GM23338 (cell line): ENCODE data around the gene SMC2. TPM values are rescaled to one million over a fixed set of nuclear protein-coding genes. Genes with fewer than 3 reads are reported as not detected.

Experiments used
- ATAC-seq: fragments of 200-7000 bp; cut with Tn5 transposase; 3 replicates; pipeline ENCODE4 v1.9.1; 2020
- DNase-seq: peaks from one replicate; pipeline ENCODE4 v3.0.0-alpha.2; 2015; ENCODE audit warnings: low spot score
- H2AFZ ChIP-seq: fragments of 200-600 bp; sonication (generic); 2 replicates; pipeline ENCODE4 v1.8.0; 2016; ENCODE audit warnings: antibody characterized with exemption, mild to moderate bottlenecking, moderate library complexity
- H3F3A ChIP-seq: fragments of 200-600 bp; sonication (generic); replicated peaks from 2 replicates; pipeline ENCODE4 v1.8.0; 2017; ENCODE audit warnings: antibody characterized with exemption, mixed run types, low read depth
- H3K27ac ChIP-seq: fragments of 200-600 bp; sonication (generic); 2 replicates; pipeline ENCODE4 v1.6.1; 2016; ENCODE audit warnings: low read depth
- H3K27me3 ChIP-seq: fragments of 200-600 bp; sonication (generic); 2 replicates; pipeline ENCODE4 v1.8.0; 2016; ENCODE audit warnings: mild to moderate bottlenecking, mixed run types, moderate library complexity; ENCODE audit not compliant: insufficient read depth
- H3K36me3 ChIP-seq: fragments of 200-600 bp; sonication (generic); 2 replicates; pipeline ENCODE4 v1.8.0; 2016; ENCODE audit warnings: mild to moderate bottlenecking; ENCODE audit not compliant: insufficient read depth
- H3K4me1 ChIP-seq: fragments of 200-600 bp; sonication (generic); 2 replicates; pipeline ENCODE4 v1.8.0; 2016; ENCODE audit warnings: mild to moderate bottlenecking, moderate library complexity; ENCODE audit not compliant: insufficient read depth
- H3K4me2 ChIP-seq: fragments of 200-600 bp; sonication (generic); 2 replicates; pipeline ENCODE4 v1.7.1; 2017; ENCODE audit warnings: mixed run types
- H3K4me3 ChIP-seq: fragments of 200-600 bp; sonication (generic); 2 replicates; pipeline ENCODE4 v1.6.1; 2016; ENCODE audit warnings: mixed run types
- H3K79me2 ChIP-seq: fragments of 200-600 bp; sonication (generic); replicated peaks from 2 replicates; pipeline ENCODE4 v1.8.0; 2017; ENCODE audit warnings: mild to moderate bottlenecking; ENCODE audit not compliant: insufficient read depth
- H3K9me2 ChIP-seq: fragments of 200-600 bp; sonication (generic); 2 replicates; pipeline ENCODE4 v1.8.0; 2017; ENCODE audit not compliant: insufficient read depth
- H4K20me1 ChIP-seq: fragments of 200-600 bp; sonication (generic); replicated peaks from 2 replicates; pipeline ENCODE4 v1.8.0; 2017; ENCODE audit warnings: mild to moderate bottlenecking; ENCODE audit not compliant: insufficient read depth
- H3K27ac Mint-ChIP-seq: 2 replicates; pipeline ENCODE4 v1.8.0; 2020; ENCODE audit warnings: inconsistent platforms, mild to moderate bottlenecking, moderate library complexity, mixed read lengths
- H3K27me3 Mint-ChIP-seq: 3 replicates; pipeline ENCODE4 v1.8.0; 2022; ENCODE audit warnings: low read depth, mild to moderate bottlenecking, moderate library complexity, mixed read lengths, inconsistent platforms; ENCODE audit not compliant: insufficient read depth, poor library complexity
- H3K36me3 Mint-ChIP-seq: 3 replicates; pipeline ENCODE4 v1.8.0; 2021; ENCODE audit warnings: low read depth, mild to moderate bottlenecking, inconsistent platforms, moderate library complexity, mixed read lengths
- H3K4me1 Mint-ChIP-seq: 3 replicates; pipeline ENCODE4 v1.8.0; 2020; ENCODE audit warnings: mild to moderate bottlenecking, inconsistent platforms, mixed read lengths
- H3K4me3 Mint-ChIP-seq: 3 replicates; pipeline ENCODE4 v1.8.0; 2021; ENCODE audit warnings: moderate library complexity, mild to moderate bottlenecking, inconsistent platforms, mixed read lengths
- H3K9me3 Mint-ChIP-seq: 3 replicates; pipeline ENCODE4 v1.8.0; 2020; ENCODE audit warnings: moderate library complexity, mild to moderate bottlenecking, inconsistent platforms, mixed read lengths
- CREB1 ChIP-seq: fragments of 250-450 bp; sonication (Bioruptor Pico); IDR thresholded peaks from 2 replicates; pipeline ENCODE4 v1.5.0; 2020; ENCODE audit warnings: low read depth, mild to moderate bottlenecking, moderate library complexity
- ETS1 ChIP-seq: IDR thresholded peaks from 2 replicates; pipeline ENCODE4 v1.6.1; 2016; ENCODE audit warnings: antibody characterized with exemption
- EZH2 ChIP-seq: fragments of 200-600 bp; sonication (generic); IDR thresholded peaks from one replicate; pipeline ENCODE4 v1.8.0; 2017; ENCODE audit warnings: antibody characterized with exemption, mild to moderate bottlenecking, low read depth; ENCODE audit not compliant: unreplicated experiment
- JUNB ChIP-seq: IDR thresholded peaks from one replicate; pipeline ENCODE4 v1.6.1; 2016; ENCODE audit warnings: antibody characterized with exemption; ENCODE audit not compliant: unreplicated experiment
- NANOG ChIP-seq: IDR thresholded peaks from 2 replicates; pipeline ENCODE4 v1.6.1; 2016; ENCODE audit warnings: antibody characterized with exemption, borderline replicate concordance
- POLR2AphosphoS5 ChIP-seq: IDR thresholded peaks from 2 replicates; pipeline ENCODE4 v1.6.1; 2016; ENCODE audit warnings: antibody characterized with exemption, low read depth
- STAT1 ChIP-seq: IDR thresholded peaks from one replicate; pipeline ENCODE4 v1.6.1; 2016; ENCODE audit warnings: antibody characterized with exemption; ENCODE audit not compliant: unreplicated experiment
- ZNF114 ChIP-seq: fragments of 250-450 bp; sonication (Bioruptor Pico); IDR thresholded peaks from 2 replicates; pipeline ENCODE4 v1.5.0; 2020; ENCODE audit warnings: mild to moderate bottlenecking, moderate library complexity
- ZNF331 ChIP-seq: fragments of 250-450 bp; sonication (Bioruptor Pico); IDR thresholded peaks from 2 replicates; pipeline ENCODE4 v1.5.0; 2020; ENCODE audit warnings: low read depth, mild to moderate bottlenecking, moderate library complexity
- ZNF462 ChIP-seq: fragments of 250-450 bp; sonication (Bioruptor Pico); IDR thresholded peaks from 2 replicates; pipeline ENCODE4 v1.5.0; 2020; ENCODE audit warnings: mild to moderate bottlenecking, moderate library complexity
- polyA plus RNA-seq: library from polyadenylated mRNA; unstranded; fragments of >200 nt; fragmentation: Nextera tagmentation; extraction: Ambion mirVana; gene quantifications from 2 replicates; pipeline ENCODE4 v1.2.1, GENCODE V29; 2016
- total RNA-seq: library from RNA; depleted of rRNA; stranded (reverse); fragments of >200 nt; shearing (Covaris generic); gene quantifications from 2 replicates; pipeline ENCODE4 v1.2.3, GENCODE V29; 2014
- TF ChIP-seq, protein P1 (sequence below): IDR thresholded peaks from one replicate; pipeline ENCODE4 v1.6.1; 2018; ENCODE audit warnings: antibody characterized with exemption; ENCODE audit not compliant: unreplicated experiment

Gene SMC2
- total and polyA plus RNA-seq, 2 experiments from 2014 or later = 32.7 to 123 TPM

DNA sequence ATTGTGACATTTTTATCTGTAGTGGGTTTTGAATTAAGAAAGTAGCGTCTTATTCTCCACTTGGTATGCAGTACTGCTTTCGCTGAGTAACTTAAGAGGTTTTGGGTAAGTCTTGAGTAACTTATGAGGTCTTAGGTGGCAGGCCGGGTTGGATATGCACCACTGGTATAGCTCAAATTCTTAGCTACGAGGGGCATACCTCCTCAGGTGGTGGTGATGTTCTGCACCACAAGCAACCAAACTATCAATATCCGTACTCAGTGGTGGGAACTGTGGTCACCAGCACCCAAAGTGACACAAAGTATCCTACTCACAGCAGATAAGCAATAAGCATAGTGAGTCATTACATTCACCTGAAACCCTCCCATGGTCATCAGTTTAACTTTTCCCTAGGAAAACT is 13.7 kb downstream of the SMC2 start (continued):
- TF ChIP-seq, protein P1, sequence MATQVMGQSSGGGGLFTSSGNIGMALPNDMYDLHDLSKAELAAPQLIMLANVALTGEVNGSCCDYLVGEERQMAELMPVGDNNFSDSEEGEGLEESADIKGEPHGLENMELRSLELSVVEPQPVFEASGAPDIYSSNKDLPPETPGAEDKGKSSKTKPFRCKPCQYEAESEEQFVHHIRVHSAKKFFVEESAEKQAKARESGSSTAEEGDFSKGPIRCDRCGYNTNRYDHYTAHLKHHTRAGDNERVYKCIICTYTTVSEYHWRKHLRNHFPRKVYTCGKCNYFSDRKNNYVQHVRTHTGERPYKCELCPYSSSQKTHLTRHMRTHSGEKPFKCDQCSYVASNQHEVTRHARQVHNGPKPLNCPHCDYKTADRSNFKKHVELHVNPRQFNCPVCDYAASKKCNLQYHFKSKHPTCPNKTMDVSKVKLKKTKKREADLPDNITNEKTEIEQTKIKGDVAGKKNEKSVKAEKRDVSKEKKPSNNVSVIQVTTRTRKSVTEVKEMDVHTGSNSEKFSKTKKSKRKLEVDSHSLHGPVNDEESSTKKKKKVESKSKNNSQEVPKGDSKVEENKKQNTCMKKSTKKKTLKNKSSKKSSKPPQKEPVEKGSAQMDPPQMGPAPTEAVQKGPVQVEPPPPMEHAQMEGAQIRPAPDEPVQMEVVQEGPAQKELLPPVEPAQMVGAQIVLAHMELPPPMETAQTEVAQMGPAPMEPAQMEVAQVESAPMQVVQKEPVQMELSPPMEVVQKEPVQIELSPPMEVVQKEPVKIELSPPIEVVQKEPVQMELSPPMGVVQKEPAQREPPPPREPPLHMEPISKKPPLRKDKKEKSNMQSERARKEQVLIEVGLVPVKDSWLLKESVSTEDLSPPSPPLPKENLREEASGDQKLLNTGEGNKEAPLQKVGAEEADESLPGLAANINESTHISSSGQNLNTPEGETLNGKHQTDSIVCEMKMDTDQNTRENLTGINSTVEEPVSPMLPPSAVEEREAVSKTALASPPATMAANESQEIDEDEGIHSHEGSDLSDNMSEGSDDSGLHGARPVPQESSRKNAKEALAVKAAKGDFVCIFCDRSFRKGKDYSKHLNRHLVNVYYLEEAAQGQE = no peak

DNA sequence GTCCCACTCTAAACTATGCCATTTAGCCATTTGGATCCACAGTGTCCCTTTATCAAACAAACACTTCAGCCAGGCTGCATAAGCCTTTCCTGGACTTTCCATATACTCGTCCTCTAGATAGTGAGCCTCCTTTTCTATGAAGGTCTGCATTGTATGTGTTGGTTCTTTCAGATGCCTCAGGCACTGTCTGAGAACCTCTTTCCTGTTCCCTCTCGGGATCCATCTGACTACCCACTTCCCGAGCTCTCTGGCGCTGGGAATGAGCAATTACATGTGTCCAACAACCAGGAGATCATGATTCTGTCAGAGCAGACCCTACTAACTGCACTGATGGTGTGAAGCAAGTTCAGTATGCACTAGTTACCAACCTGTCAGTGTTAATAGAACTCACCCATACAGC is 14.2 kb downstream of the SMC2 start:
- H3K9me3 Mint-ChIP-seq = no peaks in the 10 kb centered on the region
- ATAC-seq = no peak
- no peak for TF ChIP-seq ZNF462 (CRISPR knock-in tag)
- no peak for TF ChIP-seq NANOG
- TF ChIP-seq, protein P1 = no peak
- TF ChIP-seq POLR2AphosphoS5 = no peak
- TF ChIP-seq ZNF331 = no peak
- TF ChIP-seq STAT1 = no peak
- TF ChIP-seq CREB1 = no peak
- TF ChIP-seq EZH2 = no peak
- TF ChIP-seq ETS1 = no peak
- TF ChIP-seq JUNB = no peak
- no peak for TF ChIP-seq ZNF114 (CRISPR knock-in tag)

More for the DNA sequence above, 14.2 kb downstream of the SMC2 start:
- no peaks in the 10 kb centered on the region for H3K4me1 ChIP-seq
- no peak overlapping the region for H3K4me3 ChIP-seq
- Mint-ChIP-seq H3K27me3 (no peaks in the 10 kb centered on the region), H3K27ac (no peak overlapping the region), H3K4me3 (no peak overlapping the region), H3K4me1 (no peaks in the 10 kb centered on the region), H3K36me3 (peaks cover 34% of the 10 kb centered on the region)
- H3K4me2 ChIP-seq = no peak overlapping the region
- H2AFZ ChIP-seq = no peak overlapping the region
- peaks cover 23% of the 10 kb centered on the region for H3K36me3 ChIP-seq
- no peaks in the 10 kb centered on the region for H3F3A ChIP-seq
- H3K79me2 ChIP-seq = no peaks in the 10 kb centered on the region
- H3K27me3 ChIP-seq = no peaks in the 10 kb centered on the region
- no peaks in the 10 kb centered on the region for H4K20me1 ChIP-seq
- no peak overlapping the region for H3K27ac ChIP-seq
- DNase-seq = no peak
- no peaks in the 10 kb centered on the region for H3K9me2 ChIP-seq
